Fibroblast of skin of back (primary cell): ENCODE results near the gene NRDE2. TPM values are rescaled to one million over a fixed set of nuclear protein-coding genes. Genes with fewer than 3 reads are reported as not detected.

Experiments used
- DNase-seq: peaks from one replicate; pipeline ENCODE4 v3.0.0-alpha.2; 2013
- polyA plus RNA-seq, 2 experiments: library from polyadenylated mRNA; unstranded; fragments of 120-200 nt; gene quantifications; one replicate each; pipeline ENCODE4 v1.2.1, GENCODE V29; 2013; ENCODE audit not compliant: insufficient read length in 2 of 2

Gene NRDE2
- 6.5 TPM for polyA plus RNA-seq (2013, experiment 1 of 2; ENCODE audit: insufficient read length)
- 6.9 TPM for polyA plus RNA-seq (2013, experiment 2 of 2; ENCODE audit: insufficient read length)

- peak; percentile 98 for DNase-seq
Measured at GRCh38 chr14:90331497-90332270, at the start of gene NRDE2. Gene NRDE2, minus strand, starts transcription at chr14:90331941. Its CDS starts 37 bp downstream, at chr14:90331904.

GRCh38 chr14:90381011-90381786, 49.5 kb upstream of the NRDE2 start:
- DNase-seq: no peak

- DNase-seq: no peak
Measured at GRCh38 chr14:90379106-90379505, 47.4 kb upstream of the NRDE2 start.

- DNase-seq: no peak
Measured at GRCh38 chr14:90378249-90378648, 46.5 kb upstream of the NRDE2 start.

- no peak for DNase-seq
Measured at GRCh38 chr14:90375934-90376333, 44.2 kb upstream of the NRDE2 start.

- no peak for DNase-seq
Measured at GRCh38 chr14:90374813-90375212, 43.1 kb upstream of the NRDE2 start.

- no peak for DNase-seq
Measured at GRCh38 chr14:90373887-90374286, 42.1 kb upstream of the NRDE2 start.

GRCh38 chr14:90368946-90369721, 37.4 kb upstream of the NRDE2 start:
- peak; percentile 68 for DNase-seq

GRCh38 chr14:90362558-90362896, 30.8 kb upstream of the NRDE2 start:
- DNase-seq: no peak

- DNase-seq: no peak
Measured at GRCh38 chr14:90361865-90362557, 30.3 kb upstream of the NRDE2 start.

GRCh38 chr14:90358359-90358758, 26.6 kb upstream of the NRDE2 start:
- DNase-seq: no peak

GRCh38 chr14:90356925-90357324, 25.2 kb upstream of the NRDE2 start:
- DNase-seq: no peak

- DNase-seq: no peak
Measured at GRCh38 chr14:90355540-90356518, 24.1 kb upstream of the NRDE2 start.

- no peak for DNase-seq
Measured at GRCh38 chr14:90354551-90355298, 23.0 kb upstream of the NRDE2 start.

- DNase-seq: no peak
Measured at GRCh38 chr14:90349739-90350138, 18.0 kb upstream of the NRDE2 start.

- DNase-seq: no peak
Measured at GRCh38 chr14:90348270-90348669, 16.5 kb upstream of the NRDE2 start.

- DNase-seq: no peak
Measured at GRCh38 chr14:90345239-90345557, 13.5 kb upstream of the NRDE2 start.

GRCh38 chr14:90344331-90345238, 12.8 kb upstream of the NRDE2 start:
- DNase-seq: no peak

GRCh38 chr14:90342327-90342726, 10.6 kb upstream of the NRDE2 start:
- no peak for DNase-seq
